SK-N-SH (cell line): Measurements from ENCODE around the gene PEPD. TPM values are rescaled to one million over a fixed set of nuclear protein-coding genes. Genes with fewer than 3 reads are reported as not detected.

Experiments
- CTCF ChIA-PET: fragments of 300-600, 350-600 bp; formaldehyde crosslinking; extraction: SDS; loops from one replicate; lab custom pipeline; 2021; lab: Yijun Ruan, JAX
- POLR2A ChIA-PET: fragments of 350-600 bp; sonication (Branson Sonifier 250); formaldehyde crosslinking; extraction: SDS; loops from one replicate; lab custom pipeline; 2020; ENCODE audit warnings: antibody characterized with exemption, inconsistent platforms; lab: Yijun Ruan, JAX
- DNase-seq: peaks from one replicate; pipeline ENCODE4 v3.0.0; 2012
- H2AFZ ChIP-seq: fragments of 200-600 bp; sonication (generic); 2 replicates; pipeline ENCODE4 v1.8.1; 2016; ENCODE audit warnings: antibody characterized with exemption, mild to moderate bottlenecking, low read depth
- H3F3A ChIP-seq: fragments of 200-600 bp; sonication (generic); replicated peaks from 2 replicates; pipeline ENCODE3; 2016; ENCODE audit warnings: antibody characterized with exemption, mild to moderate bottlenecking; ENCODE audit not compliant: insufficient read depth
- H3K27ac ChIP-seq, 2 experiments: fragments of 200-500 bp in 1 of 2; fragments of 200-600 bp in 1 of 2; sonication (Bioruptor generic) in 1 of 2; sonication (generic), shearing (Covaris generic) in 1 of 2; 2 replicates each; pipeline versions ENCODE4 v1.5.1 to v1.6.1; 2014 to 2016; ENCODE audit warnings: low read depth in 2 of 2, inconsistent platforms in 1 of 2, low read length in 1 of 2, mild to moderate bottlenecking in 1 of 2, mixed read lengths in 1 of 2
- H3K27me3 ChIP-seq: fragments of 200-600 bp; sonication (generic), shearing (Covaris generic); 2 replicates; pipeline ENCODE4 v1.6.1; 2016; ENCODE audit warnings: mixed run types; ENCODE audit not compliant: insufficient read depth
- H3K36me3 ChIP-seq, 2 experiments: fragments of 200-500 bp in 1 of 2; fragments of 200-600 bp in 1 of 2; sonication (Bioruptor generic) in 1 of 2; sonication (generic) in 1 of 2; replicated peaks in 1 of 2; 2 replicates each; pipeline versions ENCODE3 to v1.5.1; 2014 to 2016; ENCODE audit warnings: low read length in 1 of 2, mild to moderate bottlenecking in 1 of 2; ENCODE audit not compliant: insufficient read depth in 2 of 2, control insufficient read depth in 1 of 2
- H3K4me1 ChIP-seq, 2 experiments: fragments of 200-500 bp in 1 of 2; fragments of 200-600 bp in 1 of 2; sonication (Bioruptor generic) in 1 of 2; sonication (generic), shearing (Covaris generic) in 1 of 2; 2 replicates each; pipeline versions ENCODE4 v1.5.1 to v1.6.1; 2014 to 2016; ENCODE audit warnings: low read depth in 1 of 2, low read length in 1 of 2, mixed run types in 1 of 2; ENCODE audit not compliant: insufficient read depth in 2 of 2, control insufficient read depth in 1 of 2
- H3K4me2 ChIP-seq: fragments of 200-600 bp; sonication (generic), shearing (Covaris generic); 2 replicates; pipeline ENCODE4 v1.6.1; 2017; ENCODE audit warnings: mixed run types
- H3K4me3 ChIP-seq, 2 experiments: fragments of 200-500 bp in 1 of 2; fragments of 200-600 bp in 1 of 2; sonication (Bioruptor generic) in 1 of 2; sonication (generic), shearing (Covaris generic) in 1 of 2; 2 replicates each; pipeline versions ENCODE4 v1.5.1 to v1.8.1; 2014 to 2016; ENCODE audit warnings: low read depth in 2 of 2, inconsistent platforms in 1 of 2, low read length in 1 of 2, mild to moderate bottlenecking in 1 of 2, mixed read lengths in 1 of 2, moderate library complexity in 1 of 2
- H3K79me2 ChIP-seq: fragments of 200-600 bp; sonication (generic); 2 replicates; pipeline ENCODE4 v1.8.1; 2017; ENCODE audit warnings: mild to moderate bottlenecking; ENCODE audit not compliant: insufficient read depth
- H3K9ac ChIP-seq: fragments of 200-600 bp; sonication (generic); 2 replicates; pipeline ENCODE4 v1.6.1; 2017; ENCODE audit warnings: mixed run types
- H3K9me2 ChIP-seq: fragments of 200-600 bp; sonication (generic); 2 replicates; pipeline ENCODE4 v1.6.1; 2017; ENCODE audit warnings: mixed run types
- H3K9me3 ChIP-seq: fragments of 200-600 bp; sonication (generic); 2 replicates; pipeline ENCODE4 v1.6.1; 2017; ENCODE audit warnings: mixed run types, mild to moderate bottlenecking, moderate library complexity
- H4K20me1 ChIP-seq: fragments of 200-600 bp; sonication (generic); 2 replicates; pipeline ENCODE4 v1.6.1; 2017; ENCODE audit warnings: mild to moderate bottlenecking, mixed run types; ENCODE audit not compliant: insufficient read depth
- CTCF ChIP-seq: fragments of 200-600 bp; sonication (generic); IDR thresholded peaks from 2 replicates; pipeline ENCODE4 v1.6.1; 2017; ENCODE audit warnings: antibody characterized with exemption, mild to moderate bottlenecking, moderate library complexity
- ELF1 ChIP-seq: IDR thresholded peaks from 2 replicates; pipeline ENCODE4 v1.4.0; 2012
- EZH2phosphoT487 ChIP-seq: fragments of 200-600 bp; sonication (generic); IDR thresholded peaks from 2 replicates; pipeline ENCODE4 v1.6.1; 2017; ENCODE audit warnings: low read depth, mixed run types, mild to moderate bottlenecking, antibody characterized with exemption, moderate library complexity, borderline replicate concordance
- FOXJ3 ChIP-seq: sonication (generic); formaldehyde crosslinking; IDR thresholded peaks from 2 replicates; pipeline ENCODE4 v1.5.1; 2020; ENCODE audit warnings: mild to moderate bottlenecking, missing genetic modification reagents
- IRF3 ChIP-seq: fragments of 150-350 bp; IDR thresholded peaks from 2 replicates; pipeline ENCODE4 v1.6.1; 2016; ENCODE audit warnings: mild to moderate bottlenecking, low read depth, low read length
- JUND ChIP-seq: IDR thresholded peaks from 2 replicates; pipeline ENCODE4 v1.4.0; 2012
- MAX ChIP-seq: IDR thresholded peaks from 2 replicates; pipeline ENCODE4 v1.4.0; 2012; ENCODE audit warnings: low read depth
- MEF2A ChIP-seq: IDR thresholded peaks from 2 replicates; pipeline ENCODE4 v1.4.0; 2012; ENCODE audit warnings: low read depth, borderline replicate concordance
- NRF1 ChIP-seq: IDR thresholded peaks from 2 replicates; pipeline ENCODE4 v1.6.1; 2012; ENCODE audit warnings: low read depth, mild to moderate bottlenecking, low read length
- RAD21 ChIP-seq: IDR thresholded peaks from 2 replicates; pipeline ENCODE4 v1.6.1; 2012; ENCODE audit warnings: mild to moderate bottlenecking, low read length
- RCOR1 ChIP-seq: fragments of 150-350 bp; IDR thresholded peaks from 2 replicates; pipeline ENCODE4 v1.6.1; 2017; ENCODE audit warnings: antibody characterized with exemption, low read length
- REST ChIP-seq: IDR thresholded peaks from 2 replicates; pipeline ENCODE4 v1.6.1; 2012; ENCODE audit warnings: mild to moderate bottlenecking, low read depth, low read length, moderate library complexity
- SMC3 ChIP-seq: IDR thresholded peaks from 2 replicates; pipeline ENCODE4 v1.6.1; 2012; ENCODE audit warnings: low read depth, low read length, improper control_type of control experiment
- WGBS: methylation state at CpG from one replicate; pipeline ENCODE4 v1.1.6; 2017; ENCODE audit warnings: low lambda C conversion rate; 5-methylcytosine and 5-hydroxymethylcytosine counted together
- polyA plus RNA-seq, 3 experiments: library from polyadenylated mRNA; depleted of rRNA; stranded (reverse); fragments of >200 nt; gene quantifications; 2 replicates each; pipeline ENCODE4 v1.2.3, GENCODE V29; 2012

The PEPD gene
- polyA plus RNA-seq, 1 of the 3 experiments (the other 2 are of a cell fraction) = 88.9 TPM

GRCh38 chr19:33498391-33499000 is 23.1 kb downstream of the PEPD start (continued):
- no peak for TF ChIP-seq REST

- no peaks in the 10 kb centered on the region for H4K20me1 ChIP-seq
- H3K36me3 ChIP-seq = peaks cover 0 to 24% of the 10 kb centered on the region in 2 experiments
- no peaks in the 10 kb centered on the region for H3K9me2 ChIP-seq
- H3K4me1 ChIP-seq = peaks cover 0 to 20% of the 10 kb centered on the region in 2 experiments; a peak in 1 of 4 replicates
- H3K27me3 ChIP-seq = no peaks in the 10 kb centered on the region
- DNase-seq = peak; percentile 9
- H3K4me3 ChIP-seq = no peak overlapping the region
- H3K27ac ChIP-seq = no peak overlapping the region
- H2AFZ ChIP-seq = no peak overlapping the region
- H3K9ac ChIP-seq = no peak overlapping the region
- WGBS = 94% methylated on average over 6 of the region's 12 CpGs
- TF ChIP-seq ELF1 (no peak), EZH2phosphoT487 (no peak), JUND (no peak)
- TF ChIP-seq, all 33 proteins: peak for 0
- Histone ChIP-seq H3K79me2 (no peaks in the 10 kb centered on the region), H3F3A (no peaks in the 10 kb centered on the region), H3K9me3 (no peaks in the 10 kb centered on the region), H3K4me2 (no peak overlapping the region)
- CTCF ChIA-PET = interaction anchor here (2.1 kb wide), 1 partner anchor 60 kb away, joined by 6 read pairs; no protein-coding TSS in a partner anchor
- POLR2A ChIA-PET = no interaction called here
These were observed 23.8 kb downstream of the PEPD start for GRCh38 chr19:33497778-33498175.

GRCh38 chr19:33497131-33497777 is 24.3 kb downstream of the PEPD start:
- DNase-seq = peak; percentile 16
- H3K4me1 ChIP-seq = peaks cover 0 to 16% of the 10 kb centered on the region in 2 experiments; a peak in 1 of 4 replicates

More at GRCh38 chr19:33497131-33497777, 24.3 kb downstream of the PEPD start:
- TF ChIP-seq CTCF (no peak), MAX (no peak), RAD21 (no peak), NRF1 (no peak), IRF3 (no peak), SMC3 (no peak), RCOR1 (no peak), FOXJ3 (CRISPR knock-in tag) (no peak), ELF1 (no peak), MEF2A (no peak), JUND (no peak)
- TF ChIP-seq, all 33 proteins: peak for 0
- WGBS = 93% methylated on average over 14 of the region's 15 CpGs
- POLR2A ChIA-PET = no interaction called here
- no peak overlapping the region for H3K27ac ChIP-seq
- H3K27me3 ChIP-seq = no peaks in the 10 kb centered on the region
- H3K9me3 ChIP-seq = no peaks in the 10 kb centered on the region
- H4K20me1 ChIP-seq = no peaks in the 10 kb centered on the region
- CTCF ChIA-PET = interaction anchor here (0.7 to 2.1 kb wide), 2 partner anchors 59 to 82 kb away, joined by 4 to 6 read pairs; no protein-coding TSS in a partner anchor
- no peaks in the 10 kb centered on the region for H3K79me2 ChIP-seq
- no peak overlapping the region for H2AFZ ChIP-seq
- peaks cover 0 to 24% of the 10 kb centered on the region in 2 experiments for H3K36me3 ChIP-seq
- no peak overlapping the region for H3K9ac ChIP-seq
- no peak overlapping the region for H3K4me2 ChIP-seq
- no peaks in the 10 kb centered on the region for H3F3A ChIP-seq
- H3K9me2 ChIP-seq = no peaks in the 10 kb centered on the region
- no peak overlapping the region for H3K4me3 ChIP-seq
